ENCODE measurements around the gene BNC2.

The BNC2 gene

DNA sequence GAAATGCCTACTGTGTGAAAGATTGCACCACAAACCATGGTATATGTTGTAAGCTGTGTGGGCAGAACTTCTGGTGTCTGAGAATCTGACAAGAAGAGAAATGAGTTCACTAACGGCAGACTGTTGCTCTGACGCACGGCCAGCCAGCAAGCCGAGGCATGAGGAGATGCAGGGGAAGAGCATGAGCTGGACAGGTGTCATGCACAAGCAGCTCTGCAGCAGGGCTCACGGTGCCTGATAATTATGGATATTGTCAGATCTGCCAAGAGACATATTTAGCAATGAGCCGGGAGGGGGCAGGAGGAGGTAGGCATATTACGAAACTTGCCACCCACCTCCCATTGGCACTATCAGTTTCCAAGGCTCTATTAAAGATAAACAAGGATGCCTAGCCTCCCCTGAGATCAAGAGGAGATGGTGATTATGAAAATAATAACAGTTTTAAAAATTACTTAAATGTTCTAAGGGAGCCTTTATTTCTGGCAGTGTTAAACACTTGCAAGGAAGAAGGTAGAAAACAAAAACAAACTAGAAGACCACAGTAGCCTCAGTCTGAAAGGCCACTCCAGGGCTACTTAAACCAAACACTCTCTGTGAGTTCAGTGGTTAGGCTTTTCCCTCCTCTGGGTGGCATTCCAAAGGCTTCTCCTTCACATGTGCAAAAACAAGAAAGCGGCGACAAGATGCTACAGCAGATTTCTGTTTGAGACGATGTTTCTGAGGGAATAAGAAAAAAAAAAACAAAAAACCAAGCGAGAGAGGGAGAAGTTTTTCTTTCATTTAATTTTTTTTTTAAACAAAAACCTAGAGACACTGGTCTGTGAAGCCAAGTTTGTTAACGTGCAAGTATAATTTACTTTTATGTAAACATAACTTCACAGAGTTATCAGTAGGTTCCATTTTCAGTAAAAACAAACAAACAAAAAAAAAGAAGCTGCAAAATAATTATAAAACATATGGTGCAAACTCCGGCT, 339.5 kb downstream of the BNC2 start:
- DNase-seq: no peak

DNA sequence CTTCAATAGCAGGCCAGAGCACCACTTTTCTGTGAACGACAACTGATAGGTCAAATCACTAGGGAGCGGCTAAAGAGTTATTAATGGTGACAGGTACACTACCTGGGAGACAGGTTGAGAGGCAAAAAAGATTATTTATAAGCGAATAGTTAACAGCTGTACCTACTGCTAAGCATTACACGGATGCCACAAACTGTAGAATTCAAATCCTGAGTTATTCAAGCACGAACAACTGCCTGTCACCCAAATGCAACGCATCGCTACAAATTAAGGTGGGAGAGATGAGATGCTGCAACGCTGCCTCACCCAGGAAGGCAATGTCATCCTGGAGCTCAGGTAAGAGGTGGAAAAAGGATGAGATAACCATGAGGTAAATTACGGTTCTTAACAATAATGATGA, 342.9 kb downstream of the BNC2 start:
- no peak for DNase-seq

DNA sequence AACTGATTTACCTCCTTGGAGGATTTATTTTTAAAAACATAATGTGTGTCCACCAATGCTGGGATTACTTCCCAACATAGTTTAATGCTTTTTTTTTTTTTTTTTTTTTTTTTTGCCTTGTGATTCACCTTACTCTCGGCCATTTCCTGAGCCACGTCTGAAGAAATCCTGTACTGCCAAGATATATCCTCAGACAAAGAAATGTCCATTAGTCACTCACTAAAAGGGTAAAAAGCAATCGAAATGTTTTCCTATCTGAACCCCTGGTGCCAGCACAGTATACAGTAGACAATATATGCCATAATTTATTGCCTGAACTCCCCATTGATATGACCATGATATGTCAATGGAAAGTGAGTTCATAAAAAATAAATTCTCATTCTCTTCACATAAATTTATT, 344.1 kb downstream of the BNC2 start:
- DNase-seq: no peak

DNA sequence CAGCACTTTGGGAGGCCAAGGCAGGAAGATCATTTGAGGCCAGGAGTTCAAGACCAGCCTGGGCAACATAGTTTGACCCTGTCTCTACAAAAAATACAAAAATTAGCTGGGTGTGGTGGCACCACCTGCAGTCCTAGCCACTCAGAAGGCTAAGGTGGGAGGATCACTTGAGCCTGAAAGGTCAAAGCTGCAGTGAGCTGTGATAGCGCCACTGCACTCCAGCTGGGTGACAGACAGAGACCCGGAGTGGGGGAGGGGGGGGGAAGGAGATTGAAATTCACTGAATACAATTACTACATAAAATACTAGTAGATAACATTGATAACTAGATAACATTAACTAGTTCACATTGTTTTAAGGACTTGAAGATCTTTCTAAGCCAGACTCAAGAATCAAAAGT, 345.6 kb downstream of the BNC2 start:
- DNase-seq: no peak

DNA sequence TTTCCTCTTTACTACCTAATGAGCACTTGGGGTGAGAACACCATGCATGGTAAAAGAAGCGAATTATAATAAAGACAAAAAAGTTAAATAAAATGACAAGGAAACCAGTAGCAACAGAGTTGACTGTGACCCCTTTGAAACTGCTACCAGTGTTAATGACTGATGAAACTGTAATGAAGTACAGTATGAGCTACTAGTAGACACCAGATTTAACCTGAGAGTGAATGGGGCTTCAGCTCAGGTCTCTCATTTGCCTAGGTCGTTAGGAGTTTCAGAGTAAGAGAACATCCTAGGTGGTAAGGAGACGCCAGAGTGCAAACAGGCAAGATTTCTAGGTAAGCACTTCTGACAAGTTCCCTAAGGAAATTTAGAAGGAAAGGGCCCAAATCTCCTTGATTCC, 346.4 kb downstream of the BNC2 start:
- no peak for DNase-seq

DNA sequence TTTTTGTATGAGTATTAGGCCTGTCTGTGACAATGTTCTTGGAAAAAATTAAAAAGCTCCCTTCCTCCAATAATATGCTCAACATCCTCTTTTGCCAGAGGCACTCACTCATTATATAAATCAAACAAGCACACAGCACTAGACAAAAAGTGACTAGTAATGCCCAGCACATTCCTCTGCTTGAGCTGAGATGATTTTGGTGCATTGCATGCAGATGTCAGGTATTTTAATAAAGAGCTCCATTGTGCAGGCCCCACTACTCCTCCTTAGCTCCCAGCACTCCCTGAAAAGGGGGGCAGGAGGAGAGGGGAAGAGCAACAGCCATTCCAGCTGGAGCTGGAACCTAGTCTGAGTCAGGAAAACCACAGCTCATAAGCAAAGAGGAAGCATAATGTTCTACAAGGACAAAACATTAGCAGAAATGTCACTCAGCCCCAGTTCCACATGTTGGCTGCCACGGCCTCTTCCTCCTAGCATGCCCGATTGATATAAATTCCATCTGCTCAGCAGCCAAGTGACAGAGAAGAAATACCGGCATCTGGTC, 348.5 kb downstream of the BNC2 start:
- peak; percentile 0 to 29 for DNase-seq

DNA sequence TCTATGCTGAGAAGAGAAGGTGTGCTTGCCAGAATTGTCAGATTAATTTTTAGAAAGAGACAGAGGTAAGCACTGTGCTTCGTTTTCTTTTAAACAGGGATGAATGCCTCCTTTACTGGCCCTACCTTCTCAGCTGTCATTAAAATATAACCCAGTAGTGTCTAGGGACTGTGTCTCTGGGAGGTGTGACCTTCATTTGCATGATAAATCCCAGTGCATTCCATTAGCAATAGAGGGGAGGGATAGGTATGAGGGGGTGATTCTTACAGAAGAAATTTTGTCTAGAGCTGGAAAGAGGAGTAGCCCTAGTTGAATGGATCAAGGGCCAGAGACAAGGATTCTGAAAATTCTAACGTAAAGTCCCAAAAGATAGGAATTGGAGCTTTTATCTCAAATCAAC, 351.5 kb downstream of the BNC2 start:
- DNase-seq: no peak

DNA sequence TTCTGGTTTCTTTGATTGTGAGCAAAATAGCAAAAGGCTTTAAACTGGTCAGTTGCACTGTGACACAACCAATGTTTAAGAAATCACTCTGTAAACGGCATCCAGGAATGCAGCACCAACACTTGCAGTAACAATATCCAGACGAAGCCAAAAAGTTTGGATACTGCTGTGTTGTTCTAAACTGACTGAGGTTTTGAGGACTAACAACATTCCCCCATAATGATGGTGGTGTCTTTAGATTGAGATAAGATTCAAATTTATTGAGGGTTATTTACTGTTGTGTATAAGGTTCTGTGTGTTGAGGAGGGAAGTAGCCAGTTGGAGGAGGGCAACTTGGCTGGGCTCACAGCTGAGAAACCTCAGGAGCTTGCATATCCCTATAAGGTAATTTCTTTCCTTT, 353.6 kb downstream of the BNC2 start:
- DNase-seq: no peak

DNA sequence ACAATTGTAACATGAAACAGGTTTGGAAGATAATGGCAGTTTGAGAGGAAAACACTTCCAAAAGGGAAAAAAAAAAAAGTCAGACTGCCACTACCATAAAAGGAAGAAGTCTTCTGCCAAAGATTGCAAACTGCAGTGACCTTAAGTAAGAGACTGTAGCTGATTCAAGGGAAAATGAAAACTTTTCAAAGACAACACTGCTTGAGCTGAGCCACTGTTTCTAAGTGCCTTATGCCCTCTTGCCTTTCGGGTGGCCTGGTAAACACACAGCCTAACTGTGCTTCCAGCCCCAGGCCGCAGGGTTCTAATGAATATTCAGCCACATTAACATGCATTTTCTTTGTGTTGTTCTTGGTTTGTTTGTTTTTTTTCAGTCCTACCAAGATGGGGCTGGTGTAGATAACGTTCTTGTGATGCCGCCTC, 354.6 kb downstream of the BNC2 start:
- no peak for DNase-seq

DNA sequence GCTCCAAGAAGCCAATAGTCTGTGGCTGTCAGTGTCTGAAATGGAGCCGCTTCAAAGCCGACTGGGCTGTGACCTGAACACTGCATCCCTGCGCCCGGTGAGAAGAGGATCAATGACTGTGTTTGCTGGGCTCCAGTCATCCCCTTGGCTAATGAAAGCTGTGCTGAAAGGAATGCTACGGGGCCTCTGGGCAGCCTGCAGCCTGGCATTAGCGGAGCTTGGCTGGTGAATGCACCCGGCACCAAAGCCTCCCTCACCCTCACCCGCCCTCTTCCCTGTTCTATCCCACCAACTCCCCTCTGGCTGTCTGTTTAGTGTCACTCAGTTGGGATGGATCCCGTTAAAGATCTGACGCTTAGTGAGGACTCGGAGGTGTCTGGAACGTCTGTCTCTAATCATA, 355.3 kb downstream of the BNC2 start:
- no peak for DNase-seq

DNA sequence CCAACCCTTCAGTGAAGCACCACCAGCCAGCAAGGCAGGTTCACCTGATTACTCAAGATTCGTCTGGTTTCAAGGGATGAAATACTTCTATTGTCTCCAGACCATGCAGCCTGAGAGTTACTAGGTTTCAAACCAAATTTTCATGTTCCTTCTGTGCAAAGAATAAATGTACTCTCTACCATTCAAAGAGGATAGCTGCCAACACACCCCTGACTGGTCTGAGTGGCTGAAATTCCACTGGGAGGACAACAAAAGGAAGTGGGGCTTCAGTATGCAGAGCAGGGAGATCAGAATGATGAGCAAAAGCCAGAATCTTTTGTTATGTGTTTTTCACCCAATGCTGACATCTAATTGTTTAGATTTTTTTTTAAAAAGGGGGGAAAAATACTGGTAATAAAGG, 356.3 kb downstream of the BNC2 start:
- no peak for DNase-seq

DNA sequence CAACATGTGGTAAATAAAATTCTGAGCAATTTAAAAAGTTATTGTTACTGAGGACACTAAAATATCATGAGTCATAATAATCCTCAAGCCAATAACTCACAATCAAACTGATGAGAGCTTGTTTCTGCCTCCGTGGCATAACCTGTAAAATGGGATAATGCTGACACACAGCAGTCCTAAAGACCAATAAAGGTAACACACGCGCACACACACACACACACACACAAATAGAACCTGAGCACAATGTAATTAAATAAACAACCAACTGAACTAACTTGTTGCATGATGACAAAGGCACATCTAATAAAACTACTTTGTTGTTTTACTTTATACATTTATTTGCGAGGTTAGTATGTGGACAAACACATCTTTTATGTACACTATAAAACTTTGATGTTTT, 358.2 kb downstream of the BNC2 start:
- no peak for DNase-seq

DNA sequence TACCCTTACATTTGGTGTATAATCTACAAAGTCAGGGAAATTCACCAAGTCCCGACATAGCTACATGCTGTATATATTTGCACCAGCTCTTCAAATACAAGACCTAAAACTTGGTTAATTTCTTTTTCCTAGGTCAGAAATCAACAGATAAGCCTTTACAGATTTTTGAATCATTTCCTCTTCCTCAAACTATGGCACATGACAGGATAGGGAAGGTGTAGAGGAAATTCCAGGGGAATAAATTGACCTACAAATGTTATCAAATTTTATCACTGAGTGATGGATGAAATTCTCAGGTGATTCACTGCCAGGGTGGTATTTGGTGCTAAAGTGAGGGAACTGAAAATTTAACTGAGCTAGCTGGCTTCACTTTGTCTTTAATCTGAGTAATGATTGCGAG, 360.0 kb downstream of the BNC2 start:
- DNase-seq: no peak

DNA sequence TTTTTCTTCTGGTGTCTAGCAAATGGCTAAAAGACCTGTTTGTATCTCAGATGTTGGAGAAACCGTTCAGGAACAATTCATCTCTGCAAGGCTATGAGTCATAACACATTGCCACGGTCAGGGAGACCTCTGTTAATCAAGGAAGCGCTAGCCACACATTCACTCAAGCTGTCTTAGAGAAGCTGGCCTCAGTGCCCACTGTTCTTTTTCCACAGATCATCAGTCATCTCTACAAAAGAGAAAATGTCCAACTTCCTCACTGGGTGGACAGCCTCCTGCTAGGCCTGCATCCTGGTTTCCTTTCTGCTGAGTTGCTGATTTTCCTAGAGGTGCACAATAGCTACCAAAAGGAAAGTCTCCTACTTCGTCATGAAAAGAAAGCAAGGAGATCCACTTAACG, 360.5 kb downstream of the BNC2 start:
- no peak for DNase-seq

DNA sequence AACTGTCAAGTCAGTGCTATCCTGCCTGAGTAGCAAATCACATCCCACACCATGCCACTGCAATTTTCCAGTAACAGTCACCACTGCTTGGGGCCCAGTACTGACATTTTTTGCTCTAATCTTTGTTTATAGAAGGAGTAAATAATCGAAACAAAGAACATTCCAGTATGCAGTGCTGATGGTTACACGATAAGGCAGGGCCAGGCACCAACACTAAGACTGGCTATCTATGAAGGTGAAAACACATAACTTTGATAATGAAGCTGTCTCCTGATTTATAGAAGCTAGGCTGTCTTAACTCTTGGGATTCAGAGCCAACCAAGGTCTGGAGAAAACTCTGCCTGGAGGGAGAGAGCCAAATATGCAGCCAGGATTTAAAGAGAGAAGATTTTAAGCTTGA, 365.3 kb downstream of the BNC2 start:
- no peak for DNase-seq

DNA sequence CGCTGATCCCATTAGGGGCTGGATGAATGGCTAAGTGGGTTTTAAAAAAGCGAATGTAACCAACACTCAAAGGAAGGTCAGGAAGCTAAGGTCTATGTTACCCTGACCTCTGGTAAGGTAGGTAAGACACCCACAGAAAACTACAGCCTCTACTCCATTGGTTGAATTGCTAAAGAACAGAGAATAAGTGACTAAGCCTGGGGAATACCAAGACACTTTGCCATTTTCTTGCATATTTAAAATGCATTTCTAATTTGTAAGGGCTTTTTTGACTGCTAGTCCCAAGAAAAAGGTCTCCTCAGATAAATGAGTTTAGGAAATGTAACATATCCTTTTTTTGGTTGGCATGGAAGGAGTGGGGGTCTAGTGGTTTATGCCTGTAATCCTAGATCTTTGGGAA, 368.7 kb downstream of the BNC2 start:
- no peak for DNase-seq

DNA sequence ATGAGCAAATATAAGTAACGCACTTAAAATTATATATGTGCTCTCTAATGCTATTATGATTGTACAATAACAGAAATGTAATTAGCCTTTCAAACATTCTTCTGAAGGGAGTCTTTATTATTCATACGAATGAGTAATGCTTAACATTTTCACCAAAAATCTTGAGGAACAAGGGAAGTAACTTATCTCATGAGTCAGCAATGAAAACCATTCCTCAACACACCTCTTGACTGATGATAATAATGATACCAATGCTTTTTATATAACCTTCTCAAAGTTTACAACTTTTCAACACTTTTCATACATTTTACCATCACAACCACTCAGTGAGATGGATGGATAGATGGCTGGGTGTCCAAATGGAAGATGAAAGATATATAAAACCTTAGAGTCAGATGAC, 369.3 kb downstream of the BNC2 start:
- no peak for DNase-seq

DNA sequence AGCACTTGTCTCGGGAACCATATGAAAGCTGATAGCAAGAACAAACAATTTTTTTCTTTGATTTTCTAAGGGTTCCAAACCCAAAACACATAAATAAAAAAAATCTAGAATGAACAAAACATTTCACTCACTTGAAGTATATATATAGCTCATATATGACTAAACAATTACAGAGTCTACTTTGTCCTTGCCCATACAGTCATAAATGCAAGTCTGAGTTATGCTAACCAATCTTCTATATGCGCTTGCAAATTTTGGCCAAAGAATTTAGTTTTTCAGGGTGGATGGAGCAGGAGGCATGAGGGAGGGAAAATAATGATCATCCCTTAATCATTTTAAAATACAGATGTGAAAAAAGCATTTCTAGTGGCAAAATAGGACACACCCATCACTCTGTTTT, 370.1 kb downstream of the BNC2 start:
- no peak for DNase-seq

DNA sequence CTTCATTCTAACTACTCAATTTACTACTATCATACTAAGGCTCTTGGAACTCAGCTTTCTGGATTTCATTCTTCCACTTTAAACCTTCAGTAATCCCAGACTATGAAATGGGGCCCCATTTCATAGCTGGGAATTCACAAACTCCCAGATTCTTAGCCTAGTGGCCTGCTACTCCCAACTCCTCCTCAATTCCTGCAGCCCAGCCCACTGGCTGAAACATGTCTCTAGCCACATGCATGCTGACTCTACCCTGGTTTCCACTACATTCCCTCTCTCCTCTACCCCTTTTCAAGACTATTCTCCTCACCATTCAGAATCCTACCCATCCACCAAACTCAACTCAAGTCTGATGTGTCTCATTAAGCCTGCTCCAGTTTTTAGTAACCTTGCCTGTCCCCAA, 370.6 kb downstream of the BNC2 start:
- DNase-seq: no peak

DNA sequence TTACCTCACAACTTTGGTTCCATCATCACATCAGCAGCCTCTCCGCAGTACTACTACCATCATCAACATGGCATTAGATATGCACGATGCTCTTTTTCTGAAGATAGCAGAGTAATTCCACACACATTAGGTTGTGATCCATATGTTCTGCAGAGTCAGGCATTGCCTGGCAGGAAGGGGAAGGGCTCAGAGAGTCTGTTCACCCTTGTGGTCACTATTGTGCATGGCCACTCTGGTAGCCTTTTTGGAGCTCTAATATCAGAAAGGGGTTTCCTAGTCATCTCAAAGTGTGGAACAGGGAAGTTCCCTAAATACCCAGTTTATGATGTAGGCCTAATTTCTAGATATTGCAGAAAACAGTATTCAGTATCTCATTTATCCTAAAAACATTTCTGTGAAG, 373.6 kb downstream of the BNC2 start:
- no peak for DNase-seq

DNA sequence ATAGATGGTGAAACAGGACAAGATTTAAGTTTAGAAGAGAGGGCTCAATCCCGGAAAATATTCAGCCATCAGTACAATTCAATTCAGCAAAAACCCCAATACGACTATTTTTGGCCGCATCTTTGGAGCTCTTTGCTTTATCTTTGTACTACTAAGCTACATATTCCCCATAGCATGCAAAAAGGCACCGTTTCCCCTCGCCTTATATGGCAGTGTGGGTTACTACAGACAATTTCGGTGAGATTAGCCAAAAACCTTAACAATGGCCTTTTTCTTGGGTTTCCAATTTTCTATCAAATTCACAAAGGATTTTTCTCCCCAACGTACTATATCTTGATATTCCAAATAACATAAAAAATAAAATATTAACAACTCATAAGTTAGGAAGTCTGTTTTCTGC, 382.6 kb downstream of the BNC2 start:
- no peak for DNase-seq

DNA sequence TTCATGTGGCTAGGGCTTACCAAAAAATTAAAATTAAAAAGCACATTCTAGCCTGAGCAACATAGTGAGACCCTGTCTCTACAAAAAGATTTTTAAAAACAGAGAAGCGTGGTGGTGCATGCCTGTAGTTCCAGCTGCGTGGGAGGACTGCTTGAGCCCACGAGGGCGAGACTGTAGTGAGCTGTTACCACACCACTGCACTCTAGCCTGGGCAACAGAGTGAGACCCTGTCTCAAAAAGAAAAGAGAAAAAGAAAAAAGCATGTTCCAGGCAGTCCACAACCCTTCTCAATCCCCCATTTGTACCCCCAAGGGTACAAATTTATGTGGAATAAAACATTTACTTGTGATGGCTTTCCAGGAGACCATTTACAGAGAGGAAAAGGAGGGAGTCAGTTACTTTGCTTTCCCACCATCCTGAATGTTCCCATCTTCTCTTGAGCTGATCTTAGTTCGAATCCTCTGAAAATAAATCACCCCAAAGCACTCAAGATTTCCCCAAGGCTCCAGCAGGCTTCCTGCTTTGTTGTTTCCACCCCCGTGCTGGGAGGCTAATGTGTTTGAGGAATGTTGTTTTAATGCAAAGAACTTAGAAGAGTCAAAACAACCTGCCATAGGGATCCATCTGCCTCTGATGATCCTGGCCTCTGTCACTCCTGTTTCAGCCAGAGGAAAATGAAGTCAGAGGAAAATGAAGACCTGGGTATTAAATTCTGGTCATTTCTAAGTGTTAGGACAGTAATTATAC, 384.7 kb downstream of the BNC2 start:
- DNase-seq: no peak

DNA sequence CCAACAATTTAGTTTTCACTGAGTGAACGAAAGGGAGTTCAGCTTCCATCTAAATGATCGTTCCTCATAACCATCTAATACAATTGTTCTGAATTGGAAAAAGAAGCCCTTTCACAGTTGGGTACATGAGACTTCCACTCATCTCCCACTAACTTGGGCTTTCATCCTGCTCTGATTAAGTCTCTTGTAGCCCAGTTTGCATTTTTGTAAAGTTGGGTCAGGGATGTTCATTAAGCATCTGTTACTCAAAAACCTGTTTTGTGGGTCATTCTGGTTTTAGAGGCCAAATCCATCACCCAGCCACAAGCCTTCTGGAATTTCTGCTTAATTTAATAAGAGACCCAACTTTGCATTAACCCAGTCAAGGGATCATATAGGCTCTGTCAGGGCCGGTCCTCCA, 385.3 kb downstream of the BNC2 start:
- DNase-seq: no peak

DNA sequence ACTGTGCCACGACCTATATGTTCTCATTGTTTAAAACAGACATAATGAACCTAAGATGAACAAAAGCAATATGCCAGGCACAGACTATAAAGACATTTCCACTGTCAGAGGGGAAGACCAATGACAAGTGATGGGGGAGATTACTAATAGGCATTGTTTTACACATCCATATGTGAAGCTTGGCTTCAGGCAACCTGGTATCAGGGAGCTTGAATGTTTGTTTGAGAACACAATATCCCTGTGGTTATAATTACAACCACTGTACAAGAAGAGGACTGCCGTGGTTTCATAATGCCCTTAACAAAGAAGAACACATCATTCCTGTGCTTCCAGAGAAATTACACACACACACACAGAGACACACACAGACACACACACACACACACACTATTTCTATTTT, 385.7 kb downstream of the BNC2 start:
- DNase-seq: no peak
